NCI-H2196 treated with DMSO at 0.1 percent for 48 hours (cell line): Measurements from ENCODE around the gene AMZ2.

Experiments used
- DNase-seq: peaks from one replicate; lab custom pipeline; 2025; ENCODE audit not compliant: unreplicated experiment; lab: John Stamatoyannopoulos, UW

Gene AMZ2

GRCh38 chr17:68290268-68290954 is 42.6 kb downstream of the AMZ2 start:
- DNase-seq = no peak

GRCh38 chr17:68290955-68291835 is 43.4 kb downstream of the AMZ2 start, which contains the start of the genes ARSG and SLC16A6:
Gene ARSG, plus strand, starts transcription at chr17:68291495. Its CDS starts 15,999 bp downstream, at chr17:68307494.
Gene SLC16A6, minus strand, starts transcription at chr17:68291127. Its CDS starts 12,807 bp downstream, at chr17:68278320.
- peak; percentile 73 for DNase-seq

- peak; percentile 58 for DNase-seq
These were observed 44.2 kb downstream of the AMZ2 start for GRCh38 chr17:68291836-68292688.

GRCh38 chr17:68292689-68293040 is 44.8 kb downstream of the AMZ2 start:
- no peak for DNase-seq

- no peak for DNase-seq
These were observed 45.8 kb downstream of the AMZ2 start for GRCh38 chr17:68293490-68294195.

GRCh38 chr17:68294196-68294555 is 46.3 kb downstream of the AMZ2 start:
- no peak for DNase-seq

GRCh38 chr17:68294617-68295016 is 46.8 kb downstream of the AMZ2 start:
- DNase-seq = no peak

GRCh38 chr17:68295086-68295485 is 47.2 kb downstream of the AMZ2 start:
- no peak for DNase-seq

- DNase-seq = no peak
These were observed 48.7 kb downstream of the AMZ2 start for GRCh38 chr17:68296217-68297191.

- no peak for DNase-seq
These were observed 49.4 kb downstream of the AMZ2 start for GRCh38 chr17:68297195-68297594.

- DNase-seq = no peak
These were observed 50.8 kb downstream of the AMZ2 start for GRCh38 chr17:68298601-68299000.

GRCh38 chr17:68299817-68300216 is 52.0 kb downstream of the AMZ2 start:
- DNase-seq = no peak

- peak; percentile 81 for DNase-seq
These were observed 53.7 kb downstream of the AMZ2 start for GRCh38 chr17:68301438-68301959.

GRCh38 chr17:68302066-68302564 is 54.3 kb downstream of the AMZ2 start:
- DNase-seq = peak; percentile 25

GRCh38 chr17:68302666-68303065 is 54.8 kb downstream of the AMZ2 start:
- no peak for DNase-seq

GRCh38 chr17:68304706-68305105 is 56.9 kb downstream of the AMZ2 start:
- no peak for DNase-seq

- DNase-seq = no peak
These were observed 57.3 kb downstream of the AMZ2 start for GRCh38 chr17:68305142-68305541.
